GM12891 (cell line): ENCODE results near the gene ENGASE.

Experiments used
- POLR2A ChIP-seq: IDR thresholded peaks from 2 replicates; pipeline ENCODE4 v1.6.1; 2011; ENCODE audit warnings: low read depth, low read length, control low read depth
- POLR2AphosphoS5 ChIP-seq: IDR thresholded peaks from 2 replicates; pipeline ENCODE4 v1.6.1; 2011; ENCODE audit warnings: low read depth, low read length, control low read depth
- SPI1 ChIP-seq: IDR thresholded peaks from 2 replicates; pipeline ENCODE4 v1.6.1; 2011; ENCODE audit warnings: low read depth, low read length, control low read depth
- TAF1 ChIP-seq: IDR thresholded peaks from 2 replicates; pipeline ENCODE4 v1.6.1; 2011; ENCODE audit warnings: low read depth, low read length, control low read depth

- no peak for TF ChIP-seq POLR2A
- TF ChIP-seq POLR2AphosphoS5: no peak
- no peak for TF ChIP-seq TAF1
- TF ChIP-seq SPI1: no peak
These were observed 2.1 kb upstream of the ENGASE start for GRCh38 chr17:79072544-79072943.
